Limb (tissue), 2 donors: ENCODE data around the gene NAPEPLD.
A peak's percentile ranks its signal among the peaks of the same experiment; 100 is the strongest.
"Not testable (repeated sequence)": the region's sequence is repeated elsewhere in the genome, so short reads cannot be mapped to it uniquely, and the experiment has no call there.

ENCODE experiments used
- DNase-seq, 2 donors: peaks; one replicate each; pipeline ENCODE4 v3.0.0-alpha.2; 2016; ENCODE audit errors: extremely low spot score in 2 of 2

NAPEPLD gene

GRCh38 chr7:103148994-103149807 is at the start of gene NAPEPLD:
TSS of gene NAPEPLD (minus strand) at chr7:103149099. CDS start at chr7:103128776, 20,323 bp downstream.
- DNase-seq: peak; percentile 86 to 91

DNA sequence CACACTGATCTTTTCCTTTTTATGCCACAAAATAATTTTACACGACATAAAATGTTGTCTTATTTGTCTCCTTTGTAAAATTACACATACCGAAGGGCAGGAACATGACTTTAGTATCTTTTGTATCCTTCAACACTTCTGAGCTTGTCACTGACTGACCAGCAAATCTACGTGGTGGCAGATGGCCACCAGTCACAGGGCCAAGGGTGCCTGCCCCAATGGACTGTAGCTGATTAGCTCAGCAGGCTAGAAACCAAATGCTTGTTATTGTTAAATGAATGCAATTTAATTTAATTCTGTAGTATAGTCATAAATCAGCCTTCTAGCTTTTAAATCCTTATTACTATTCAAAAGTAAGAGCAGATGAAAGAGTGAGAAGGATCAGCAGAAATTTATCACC is 49.2 kb upstream of the NAPEPLD start:
- not testable (repeated sequence) for DNase-seq

- DNase-seq: not testable (repeated sequence)
Observed at GRCh38 chr7:103195364-103195763, 46.5 kb upstream of the NAPEPLD start.

DNA sequence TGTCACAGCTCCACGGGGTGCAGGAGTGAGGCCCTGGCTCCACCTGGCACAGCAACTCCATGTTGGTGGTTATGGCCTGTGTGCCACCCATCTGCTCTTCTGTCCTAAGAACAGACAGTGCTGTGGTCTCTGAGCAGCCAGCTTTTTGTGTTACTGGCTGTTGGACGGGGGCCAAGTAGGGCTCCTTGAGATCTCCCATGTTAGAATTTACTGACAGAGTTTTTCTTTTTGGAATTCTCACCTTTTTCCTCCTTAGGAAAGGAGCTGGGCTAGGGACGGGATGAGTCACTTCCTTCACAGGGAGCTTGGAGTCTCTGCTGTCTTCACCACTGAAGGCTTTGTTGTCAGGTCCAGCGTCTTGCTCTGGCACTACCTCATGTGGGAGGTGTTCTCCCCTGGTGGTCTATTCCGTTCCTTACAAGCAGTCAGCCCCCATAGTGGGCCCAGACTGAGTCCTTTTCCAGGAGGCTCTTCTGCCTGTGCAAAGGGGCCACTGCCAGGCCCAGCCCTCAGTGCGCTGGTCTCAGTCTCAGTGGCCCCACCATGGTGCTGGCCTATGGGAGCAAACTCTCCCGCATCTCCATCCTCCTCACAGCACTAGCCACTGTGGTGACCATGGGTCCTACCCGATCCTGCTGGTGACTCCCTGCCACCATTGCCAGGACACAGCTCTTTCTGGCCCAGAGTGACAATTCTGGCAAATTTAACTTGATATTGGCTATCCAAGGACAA is 23.7 kb upstream of the NAPEPLD start:
- not testable (repeated sequence) for DNase-seq

DNA sequence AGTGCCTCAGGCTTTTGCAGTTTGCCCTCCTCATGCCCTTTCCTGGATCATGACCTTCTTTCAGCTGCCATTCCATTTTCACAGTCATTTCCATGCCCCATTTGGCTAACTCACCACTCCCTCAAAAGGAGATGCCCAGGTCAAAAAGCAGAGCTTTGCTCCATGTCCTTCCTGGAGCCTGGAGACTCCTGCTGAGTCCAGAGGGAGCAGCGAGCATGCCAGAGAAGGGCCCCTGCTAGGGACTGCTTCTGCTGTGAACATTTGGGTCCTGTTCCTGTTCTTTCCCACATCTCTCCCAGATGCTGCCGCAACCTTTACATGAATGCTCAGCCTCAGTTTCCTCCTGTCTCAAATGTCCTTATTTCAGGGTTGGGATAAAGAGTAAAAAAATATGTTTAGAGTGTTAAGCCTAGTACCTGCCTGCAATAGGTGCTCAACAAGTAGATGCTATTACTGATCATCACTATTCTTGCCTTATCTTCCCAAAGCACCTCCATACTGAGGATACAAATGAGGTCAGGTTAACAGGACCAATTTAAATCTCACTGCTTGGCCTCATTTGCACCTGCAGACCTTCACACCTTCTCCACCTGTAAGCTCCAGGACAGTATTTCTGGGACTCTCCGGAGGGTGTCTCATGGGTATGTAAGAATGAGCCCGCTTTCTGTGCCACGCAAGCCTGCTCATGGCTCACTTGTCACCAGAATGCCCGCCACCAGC is 23.0 kb upstream of the NAPEPLD start:
- not testable (repeated sequence) for DNase-seq

DNA sequence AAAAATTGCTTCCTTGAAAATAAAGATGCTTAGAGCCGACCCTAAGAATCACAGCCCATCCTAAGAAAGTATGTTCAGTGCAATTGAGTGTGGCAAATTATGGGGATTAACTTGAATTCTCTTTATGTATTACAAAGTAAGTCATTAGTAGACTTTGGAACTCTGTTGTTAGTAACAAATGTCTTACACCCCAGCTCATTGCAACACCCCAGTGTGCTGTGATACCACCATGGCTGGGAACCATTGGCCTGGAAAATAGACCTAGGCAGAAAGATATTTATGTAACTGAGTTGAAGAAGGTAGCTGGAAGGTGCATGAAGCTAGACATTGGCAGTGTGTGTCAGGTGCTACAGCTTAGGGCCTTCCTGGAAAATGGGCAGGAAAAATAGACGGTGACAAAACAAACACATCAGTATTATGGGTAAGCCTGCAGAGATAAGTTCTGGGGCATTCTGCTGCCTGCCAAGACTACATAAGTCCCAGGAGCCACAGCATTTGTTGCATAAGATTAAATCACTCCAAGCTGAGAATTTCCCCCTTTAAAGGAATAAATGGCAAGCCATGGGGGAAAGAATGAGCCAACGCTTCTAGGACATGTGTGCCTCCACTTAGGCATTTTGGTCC is 18.1 kb upstream of the NAPEPLD start:
- not testable (repeated sequence) for DNase-seq

DNA sequence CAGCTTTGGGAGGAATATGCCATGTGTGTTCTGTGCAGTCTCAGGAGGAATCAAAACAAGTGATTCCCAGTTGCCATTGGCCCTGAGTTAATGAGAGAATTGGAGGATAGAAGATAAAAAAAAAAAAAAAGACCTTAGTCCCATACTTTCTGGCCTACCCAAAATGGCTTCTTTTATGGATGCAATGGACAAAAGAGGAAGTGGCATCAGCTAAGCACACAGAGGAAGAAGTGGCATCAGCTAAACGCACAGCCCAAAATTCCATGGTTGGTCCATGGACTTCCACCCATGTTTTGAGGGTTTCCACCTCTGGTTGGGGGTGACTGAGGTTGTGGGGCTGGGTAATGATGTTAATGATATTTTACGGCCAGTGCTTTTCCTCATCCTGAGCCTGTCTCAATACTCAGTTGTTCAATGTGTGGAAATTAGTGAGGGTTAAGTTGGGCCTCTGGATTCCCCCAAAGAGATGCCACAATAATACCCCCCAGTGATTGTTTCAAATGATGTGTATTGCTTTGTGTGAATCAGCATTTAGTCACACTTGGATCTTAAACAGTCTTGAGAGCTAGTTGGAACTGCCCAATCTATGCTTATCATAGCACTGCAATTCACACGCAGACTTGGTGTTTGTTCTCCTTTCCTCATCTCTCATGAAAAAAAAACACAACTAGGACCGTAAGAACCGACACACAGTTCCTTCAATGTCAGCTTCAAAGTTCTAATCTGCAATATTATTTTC is 14.4 kb upstream of the NAPEPLD start:
- DNase-seq: not testable (repeated sequence)

GRCh38 chr7:103162641-103163040 is 13.7 kb upstream of the NAPEPLD start:
- DNase-seq: not testable (repeated sequence)

GRCh38 chr7:103161998-103162616 is 13.2 kb upstream of the NAPEPLD start:
- DNase-seq: not testable (repeated sequence)

- DNase-seq: not testable (repeated sequence)
Observed at GRCh38 chr7:103159072-103159471, 10.2 kb upstream of the NAPEPLD start.

GRCh38 chr7:103155331-103156024 is 6.6 kb upstream of the NAPEPLD start:
- DNase-seq: not testable (repeated sequence)

DNA sequence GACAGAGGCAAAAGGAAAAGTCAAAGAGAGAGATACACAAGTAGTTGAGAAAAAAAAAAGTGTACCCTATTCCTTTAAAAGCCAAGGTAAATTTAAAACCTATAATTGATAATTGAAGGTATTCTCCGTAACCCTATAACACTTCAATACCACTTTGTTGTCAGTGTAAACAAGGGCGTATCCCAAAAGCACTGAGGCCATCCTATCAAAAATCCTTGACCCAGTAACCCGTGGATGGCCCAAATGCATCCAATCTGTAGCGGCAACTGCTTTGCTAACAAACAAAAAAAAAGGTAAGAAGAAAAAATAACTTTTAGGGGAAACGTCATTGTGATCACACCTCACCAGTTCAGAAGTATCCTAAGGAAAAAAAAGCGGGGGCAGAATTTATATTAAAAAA is 5.1 kb upstream of the NAPEPLD start:
- DNase-seq: no peak

GRCh38 chr7:103152744-103153617 is 4.1 kb upstream of the NAPEPLD start:
- DNase-seq: not testable (repeated sequence)

GRCh38 chr7:103151993-103152676 is 3.2 kb upstream of the NAPEPLD start:
- DNase-seq: not testable (repeated sequence)

DNA sequence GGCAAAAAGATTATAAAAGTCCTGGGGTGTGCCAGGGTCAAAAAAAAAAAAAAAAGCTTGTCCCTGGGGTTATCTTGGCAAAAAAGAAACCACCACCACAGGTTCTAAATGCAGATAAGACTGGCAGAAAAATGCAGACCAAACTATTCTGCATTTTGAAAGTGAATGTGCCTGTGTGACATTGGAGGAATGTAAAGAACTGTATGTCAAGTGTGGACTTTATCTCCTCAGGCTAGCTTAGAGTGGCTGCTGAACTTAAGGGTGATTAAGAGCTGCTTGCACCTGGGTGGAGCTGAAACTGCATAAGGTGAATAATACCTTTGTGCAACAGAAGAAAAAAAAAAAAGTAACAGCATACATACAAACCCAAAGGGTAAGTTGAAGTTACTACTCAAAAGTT is 1.3 kb upstream of the NAPEPLD start:
- DNase-seq: no peak

DNA sequence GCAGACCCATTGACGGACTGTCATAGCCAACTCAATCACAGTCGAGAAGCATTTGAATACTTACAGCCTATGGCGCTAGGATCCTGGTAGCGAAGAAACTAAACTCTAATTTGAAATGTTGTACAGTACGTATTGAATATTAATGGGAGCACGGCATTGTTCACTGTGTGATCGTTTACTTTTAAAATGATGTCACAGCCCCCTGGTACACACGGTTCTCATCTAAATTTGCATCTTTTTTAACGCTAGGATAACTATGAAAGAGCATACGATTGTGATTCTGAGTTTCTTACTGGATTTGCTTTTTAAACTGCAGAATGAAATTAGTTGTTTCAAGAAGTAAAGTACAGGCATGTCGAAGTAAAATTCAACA is 895 bp upstream of the NAPEPLD start:
- no peak for DNase-seq

- peak in 1 of 2 donors; percentile 14 for DNase-seq
Observed at GRCh38 chr7:103148131-103148993, 537 bp downstream of the NAPEPLD start.
